ENCODE measurements around the gene GADD45A.
"Not testable (repeated sequence)": the region's sequence is repeated elsewhere in the genome, so short reads cannot be mapped to it uniquely, and the experiment has no call there.

Gene GADD45A

GRCh38 chr1:67724928-67725560 lies 40.0 kb downstream of the GADD45A start:
- Histone ChIP-seq H3K9me3 (ENCODE audit: insufficient read depth, low read length) (no peaks in the 10 kb centered on the region), H3K27me3 (ENCODE audit: insufficient read depth, insufficient read length) (no peaks in the 10 kb centered on the region), H3K9ac (ENCODE audit: insufficient read length, low read depth) (no peak overlapping the region), H3K36me3 (ENCODE audit: insufficient read depth, insufficient read length, low read length) (no peaks in the 10 kb centered on the region), H3K4me3 (ENCODE audit: insufficient read length, low read depth) (no peak overlapping the region), H3K4me1 (ENCODE audit: insufficient read depth, insufficient read length) (no peaks in the 10 kb centered on the region)
- TF ChIP-seq YY1 (IDR thresholded peaks at IDR 0.05; ENCODE audit: insufficient read depth, insufficient read length) (no peak), SUZ12 (IDR thresholded peaks at IDR 0.05; ENCODE audit: extremely low read depth, insufficient read depth, insufficient read length) (no peak), ZNF274 (IDR thresholded peaks at IDR 0.05; ENCODE audit: low read depth, low read length) (no peak)
- no peak for DNase-seq (ENCODE audit: low read depth, low spot score)

GRCh38 chr1:67726224-67726623 lies 41.2 kb downstream of the GADD45A start:
- DNase-seq (ENCODE audit: low read depth, low spot score), result no peak
- H3K4me1 ChIP-seq (ENCODE audit: insufficient read depth, insufficient read length), result no peaks in the 10 kb centered on the region
- H3K9ac ChIP-seq (ENCODE audit: insufficient read length, low read depth), result no peak overlapping the region
- TF ChIP-seq YY1 (IDR thresholded peaks at IDR 0.05; ENCODE audit: insufficient read depth, insufficient read length), result no peak
- no peak for TF ChIP-seq SUZ12 (IDR thresholded peaks at IDR 0.05; ENCODE audit: extremely low read depth, insufficient read depth, insufficient read length)
- TF ChIP-seq ZNF274 (IDR thresholded peaks at IDR 0.05; ENCODE audit: low read depth, low read length), result no peak
- H3K9me3 ChIP-seq (ENCODE audit: insufficient read depth, low read length), result no peaks in the 10 kb centered on the region
- no peaks in the 10 kb centered on the region for H3K27me3 ChIP-seq (ENCODE audit: insufficient read depth, insufficient read length)
- no peaks in the 10 kb centered on the region for H3K36me3 ChIP-seq (ENCODE audit: insufficient read depth, insufficient read length, low read length)
- H3K4me3 ChIP-seq (ENCODE audit: insufficient read length, low read depth), result no peak overlapping the region

GRCh38 chr1:67729872-67730271 lies 44.9 kb downstream of the GADD45A start:
- TF ChIP-seq YY1 (IDR thresholded peaks at IDR 0.05; ENCODE audit: insufficient read depth, insufficient read length) (no peak), ZNF274 (IDR thresholded peaks at IDR 0.05; ENCODE audit: low read depth, low read length) (no peak), SUZ12 (IDR thresholded peaks at IDR 0.05; ENCODE audit: extremely low read depth, insufficient read depth, insufficient read length) (no peak)
- H3K9ac ChIP-seq (ENCODE audit: insufficient read length, low read depth), result no peak overlapping the region
- H3K4me1 ChIP-seq (ENCODE audit: insufficient read depth, insufficient read length), result peaks cover 7% of the 10 kb centered on the region
- no peaks in the 10 kb centered on the region for H3K9me3 ChIP-seq (ENCODE audit: insufficient read depth, low read length)
- no peak for DNase-seq (ENCODE audit: low read depth, low spot score)
- H3K27me3 ChIP-seq (ENCODE audit: insufficient read depth, insufficient read length), result no peaks in the 10 kb centered on the region
- no peak overlapping the region for H3K4me3 ChIP-seq (ENCODE audit: insufficient read length, low read depth)
- no peaks in the 10 kb centered on the region for H3K36me3 ChIP-seq (ENCODE audit: insufficient read depth, insufficient read length, low read length)

- H3K4me1 ChIP-seq (ENCODE audit: insufficient read depth, insufficient read length); H3K36me3 ChIP-seq (ENCODE audit: insufficient read depth, insufficient read length, low read length): not testable (repeated sequence)
Measured at GRCh38 chr1:67730312-67730711, 45.3 kb downstream of the GADD45A start.

GRCh38 chr1:67731322-67731721 lies 46.3 kb downstream of the GADD45A start:
- DNase-seq (ENCODE audit: low read depth, low spot score), result no peak
- Histone ChIP-seq H3K4me1 (ENCODE audit: insufficient read depth, insufficient read length) (peaks cover 10% of the 10 kb centered on the region), H3K4me3 (ENCODE audit: insufficient read length, low read depth) (no peak overlapping the region), H3K36me3 (ENCODE audit: insufficient read depth, insufficient read length, low read length) (no peaks in the 10 kb centered on the region), H3K9me3 (ENCODE audit: insufficient read depth, low read length) (no peaks in the 10 kb centered on the region), H3K27me3 (ENCODE audit: insufficient read depth, insufficient read length) (no peaks in the 10 kb centered on the region), H3K9ac (ENCODE audit: insufficient read length, low read depth) (no peak overlapping the region)
- TF ChIP-seq SUZ12 (IDR thresholded peaks at IDR 0.05; ENCODE audit: extremely low read depth, insufficient read depth, insufficient read length) (no peak), ZNF274 (IDR thresholded peaks at IDR 0.05; ENCODE audit: low read depth, low read length) (no peak), YY1 (IDR thresholded peaks at IDR 0.05; ENCODE audit: insufficient read depth, insufficient read length) (no peak)

More at GRCh38 chr1:67730312-67730711, 45.3 kb downstream of the GADD45A start:
- not testable (repeated sequence) for H3K9ac ChIP-seq (ENCODE audit: insufficient read length, low read depth); DNase-seq (ENCODE audit: low read depth, low spot score); H3K9me3 ChIP-seq (ENCODE audit: insufficient read depth, low read length); H3K27me3 ChIP-seq (ENCODE audit: insufficient read depth, insufficient read length); H3K4me3 ChIP-seq (ENCODE audit: insufficient read length, low read depth)

GRCh38 chr1:67732750-67733151 lies 47.8 kb downstream of the GADD45A start:
- Histone ChIP-seq H3K9me3 (ENCODE audit: insufficient read depth, low read length) (no peaks in the 10 kb centered on the region), H3K4me3 (ENCODE audit: insufficient read length, low read depth) (no peak overlapping the region), H3K27me3 (ENCODE audit: insufficient read depth, insufficient read length) (no peaks in the 10 kb centered on the region), H3K9ac (ENCODE audit: insufficient read length, low read depth) (no peak overlapping the region), H3K36me3 (ENCODE audit: insufficient read depth, insufficient read length, low read length) (no peaks in the 10 kb centered on the region), H3K4me1 (ENCODE audit: insufficient read depth, insufficient read length) (peaks cover 13% of the 10 kb centered on the region)
- TF ChIP-seq ZNF274 (IDR thresholded peaks at IDR 0.05; ENCODE audit: low read depth, low read length) (no peak), SUZ12 (IDR thresholded peaks at IDR 0.05; ENCODE audit: extremely low read depth, insufficient read depth, insufficient read length) (no peak), YY1 (IDR thresholded peaks at IDR 0.05; ENCODE audit: insufficient read depth, insufficient read length) (no peak)
- no peak for DNase-seq (ENCODE audit: low read depth, low spot score)

GRCh38 chr1:67733681-67734322 lies 48.8 kb downstream of the GADD45A start:
- no peak overlapping the region for H3K4me3 ChIP-seq (ENCODE audit: insufficient read length, low read depth)
- no peaks in the 10 kb centered on the region for H3K27me3 ChIP-seq (ENCODE audit: insufficient read depth, insufficient read length)
- no peak overlapping the region for H3K9ac ChIP-seq (ENCODE audit: insufficient read length, low read depth)
- no peak for DNase-seq (ENCODE audit: low read depth, low spot score)
- no peak for TF ChIP-seq SUZ12 (IDR thresholded peaks at IDR 0.05; ENCODE audit: extremely low read depth, insufficient read depth, insufficient read length)
- TF ChIP-seq YY1 (IDR thresholded peaks at IDR 0.05; ENCODE audit: insufficient read depth, insufficient read length), result no peak
- TF ChIP-seq ZNF274 (IDR thresholded peaks at IDR 0.05; ENCODE audit: low read depth, low read length), result no peak
- H3K36me3 ChIP-seq (ENCODE audit: insufficient read depth, insufficient read length, low read length), result no peaks in the 10 kb centered on the region
- peaks cover 13% of the 10 kb centered on the region for H3K4me1 ChIP-seq (ENCODE audit: insufficient read depth, insufficient read length)
- H3K9me3 ChIP-seq (ENCODE audit: insufficient read depth, low read length), result no peaks in the 10 kb centered on the region
